ENCODE measurements around the gene ERBB2.
A peak's percentile ranks its signal among the peaks of the same experiment; 100 is the strongest.

The ERBB2 gene

GRCh38 chr17:39676198-39676819 lies 23.6 kb upstream of the ERBB2 start:
- Histone ChIP-seq H3K4me3 (no peak overlapping the region), H3K27ac (peak overlapping the region in 17 of 21 experiments; percentile 44 to 85 (median 77))

- Histone ChIP-seq H3K4me3 (no peak overlapping the region), H3K27ac (peak overlapping the region in 3 of 21 experiments; percentile 21 to 85 (median 57))
Measured at GRCh38 chr17:39677072-39677471, 22.8 kb upstream of the ERBB2 start.

DNA sequence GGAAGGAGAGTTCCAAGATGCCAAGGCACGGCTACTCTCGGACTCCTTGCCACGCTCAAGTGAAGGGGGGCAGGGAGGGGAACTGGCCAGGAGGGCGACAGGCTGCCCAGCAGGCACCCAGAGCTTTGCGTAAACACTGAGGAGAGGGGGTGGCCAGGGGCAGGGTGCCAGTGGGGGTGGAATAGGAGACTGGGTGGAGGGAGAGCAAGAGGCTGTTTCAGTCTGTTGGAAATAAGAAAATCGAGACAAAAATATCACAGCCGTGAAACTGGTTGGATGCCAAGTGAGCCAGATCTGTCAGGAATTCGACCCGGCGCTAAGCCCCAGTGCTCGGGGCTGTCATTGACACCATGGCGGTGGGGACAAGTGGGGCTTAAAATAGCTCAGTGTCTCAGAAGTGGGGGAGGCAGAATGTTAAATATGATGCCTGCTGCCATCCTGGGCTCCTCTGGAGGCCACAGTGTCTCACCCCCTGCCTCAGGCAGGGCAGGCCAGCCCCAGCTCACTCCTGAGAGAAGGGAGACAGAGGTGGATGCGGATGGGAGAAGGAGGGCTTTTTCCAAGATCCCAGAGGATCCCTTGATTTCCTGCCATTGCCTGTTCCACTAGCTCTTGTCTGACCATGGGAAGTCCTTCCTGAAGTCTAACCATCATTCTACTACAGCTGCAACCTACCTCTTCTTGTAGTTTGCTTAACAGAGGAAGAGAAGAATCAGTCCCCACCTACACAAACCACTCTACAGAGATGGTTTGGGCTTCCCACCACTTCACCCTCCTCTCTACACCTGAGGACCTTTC lies 22.1 kb upstream of the ERBB2 start:
- Histone ChIP-seq H3K4me3 (no peak overlapping the region), H3K27ac (peak overlapping the region in 2 of 21 experiments; percentile 38 to 57)

DNA sequence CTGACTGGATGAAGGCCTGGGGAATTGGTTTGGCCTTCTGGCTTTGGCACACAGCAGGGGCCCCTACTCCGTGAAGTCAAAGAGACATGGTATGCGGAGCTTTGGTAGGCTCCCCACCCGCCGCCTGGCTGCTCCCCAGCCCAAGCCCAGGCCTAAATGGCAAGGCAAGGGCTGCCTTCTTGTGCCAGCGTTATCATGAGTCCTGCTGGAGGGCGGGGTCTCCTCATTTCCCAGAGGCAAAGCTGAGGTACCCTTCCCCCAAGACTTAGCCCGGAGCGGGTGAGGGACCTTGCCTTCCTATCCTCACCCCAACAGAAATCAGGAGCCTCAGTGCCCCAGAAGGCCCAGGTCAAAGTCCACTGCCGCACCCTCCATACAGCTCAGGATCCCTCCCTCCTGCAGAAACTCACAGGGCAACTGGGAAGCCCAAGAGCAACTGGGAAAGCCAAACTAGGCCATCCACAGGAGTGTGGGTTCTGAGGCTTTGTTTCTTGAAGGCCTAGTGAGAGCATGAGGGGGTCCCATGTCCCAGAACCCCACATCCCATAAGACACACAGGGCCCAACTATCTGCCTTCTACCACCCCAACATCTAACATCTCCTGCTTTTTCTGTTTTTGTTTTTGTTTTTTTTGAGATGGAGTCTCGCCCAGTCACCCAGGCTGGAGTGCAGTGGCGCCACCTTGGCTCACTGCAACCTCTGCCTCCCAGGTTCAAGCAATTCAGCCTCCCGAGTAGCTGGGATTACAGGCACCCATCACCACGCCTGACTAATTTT lies 21.3 kb upstream of the ERBB2 start:
- H3K4me3 ChIP-seq: no peak overlapping the region
- H3K27ac ChIP-seq: peak overlapping the region in 5 of 21 experiments; percentile 16 to 79 (median 57)

- Histone ChIP-seq H3K4me3 (no peak overlapping the region), H3K27ac (peak overlapping the region in 10 of 21 experiments; percentile 11 to 79 (median 55))
Measured at GRCh38 chr17:39679521-39680192, 20.2 kb upstream of the ERBB2 start.

DNA sequence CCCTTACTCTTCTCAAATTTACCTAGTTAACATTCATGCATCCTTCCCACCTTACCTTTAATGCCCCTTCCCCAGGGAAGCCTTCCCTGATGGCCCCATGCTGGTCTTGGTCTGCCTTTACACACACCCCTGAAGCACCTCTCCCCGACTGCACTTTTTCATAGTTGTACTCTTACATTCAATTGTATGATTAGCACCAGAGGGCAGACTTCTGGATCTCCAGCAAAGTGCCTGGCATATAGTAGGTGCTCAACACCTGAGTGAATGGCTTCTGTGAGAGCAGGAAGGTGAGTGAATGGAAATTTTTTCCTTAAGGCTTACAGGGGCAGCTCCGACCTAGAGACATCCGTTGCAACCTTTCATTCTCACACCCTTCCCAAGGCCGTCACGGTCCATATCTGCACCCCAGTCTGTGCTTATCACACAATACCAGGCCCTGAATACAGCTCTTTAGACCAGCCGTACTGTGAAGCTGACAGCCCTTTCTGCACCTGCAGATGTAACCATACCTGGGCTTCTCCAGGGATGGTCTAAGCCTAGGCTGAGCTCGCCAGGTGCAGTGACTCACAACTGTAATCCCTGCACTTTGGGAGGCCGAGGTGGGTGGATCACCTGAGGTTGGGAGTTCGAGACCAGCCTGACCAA lies 16.4 kb upstream of the ERBB2 start:
- H3K27ac ChIP-seq: no peak overlapping the region
- H3K4me3 ChIP-seq: no peak overlapping the region

- Histone ChIP-seq H3K27ac (no peak overlapping the region), H3K4me3 (no peak overlapping the region)
Measured at GRCh38 chr17:39684369-39685192, 15.3 kb upstream of the ERBB2 start.

- Histone ChIP-seq H3K4me3 (peak overlapping the region; percentile 46 to 68 (median 53)), H3K27ac (peak overlapping the region in 13 of 21 experiments; percentile 73 to 98 (median 88))
Measured at GRCh38 chr17:39687101-39687545, 12.7 kb upstream of the ERBB2 start.

DNA sequence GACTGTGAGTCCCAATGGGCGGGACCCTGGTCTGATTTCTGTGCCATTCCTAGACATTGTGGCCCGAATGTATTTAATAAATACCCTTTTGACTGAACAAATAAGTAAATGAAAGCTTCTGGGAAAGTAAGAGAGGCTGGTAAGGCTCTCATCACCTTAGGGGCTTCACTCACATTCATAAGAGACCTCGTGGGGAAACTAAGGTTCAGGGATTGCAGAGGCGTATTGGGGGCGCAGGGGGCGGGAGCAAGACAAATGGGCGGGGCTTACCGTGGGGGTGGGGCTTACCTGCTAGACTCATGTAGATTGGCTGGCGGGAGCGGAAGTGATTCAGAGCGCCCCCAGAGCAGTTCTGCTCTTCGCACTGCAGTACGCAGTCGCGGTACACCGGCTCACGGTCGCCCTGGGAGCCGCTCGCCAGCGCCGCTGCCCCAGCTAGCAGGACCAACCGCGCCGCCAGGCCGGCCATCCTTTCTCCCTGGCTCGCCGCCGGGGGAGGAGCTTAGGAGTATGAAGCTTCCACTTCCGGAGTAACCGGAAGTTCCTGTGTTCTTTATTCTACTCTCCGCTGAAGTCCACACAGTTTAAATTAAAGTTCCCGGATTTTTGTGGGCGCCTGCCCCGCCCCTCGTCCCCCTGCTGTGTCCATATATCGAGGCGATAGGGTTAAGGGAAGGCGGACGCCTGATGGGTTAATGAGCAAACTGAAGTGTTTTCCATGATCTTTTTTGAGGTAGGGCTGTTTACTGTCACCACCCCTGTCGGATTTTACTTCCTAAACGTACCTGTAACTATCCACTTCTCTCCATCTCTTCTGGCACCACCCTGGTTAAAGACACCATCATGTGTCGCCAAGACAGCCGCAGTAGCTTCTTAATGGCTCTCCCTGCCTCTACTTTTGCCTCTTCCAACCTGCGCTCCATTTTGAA lies 12.1 kb upstream of the ERBB2 start, which contains the start of gene PGAP3:
PGAP3 (minus strand) TSS at position 512 of the 929 bp plus-strand sequence; CDS start at position 469, 43 bp downstream.
- Histone ChIP-seq H3K27ac (peak within 1 kb of the TSS; percentile 17 to 98 (median 88)), H3K4me3 (peak within 1 kb of the TSS; percentile 46 to 68 (median 53))

DNA sequence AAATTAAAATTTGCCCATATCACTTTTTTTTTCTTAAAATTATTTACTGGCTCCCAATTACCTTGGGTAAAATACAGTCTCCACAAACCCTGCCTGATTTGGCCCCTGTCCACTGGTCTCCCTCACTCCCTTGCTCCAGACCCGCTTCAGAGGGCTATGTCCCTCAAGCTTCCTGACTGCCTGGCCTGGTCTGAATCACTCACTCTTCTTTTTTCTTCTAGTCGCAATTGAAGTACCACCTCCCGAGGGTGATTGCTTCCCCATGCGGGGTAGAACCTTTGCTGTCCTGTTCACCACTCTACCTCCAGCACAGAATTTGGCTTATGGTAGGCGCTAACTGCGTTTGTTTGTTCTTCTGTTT lies 11.4 kb upstream of the ERBB2 start:
- H3K4me3 ChIP-seq: peak overlapping the region; percentile 46 to 68 (median 53)
- H3K27ac ChIP-seq: peak overlapping the region; percentile 17 to 98 (median 88)

- Histone ChIP-seq H3K4me3 (peak overlapping the region in 1 of 7 experiments; percentile 65), H3K27ac (no peak overlapping the region)
Measured at GRCh38 chr17:39688945-39689344, 10.9 kb upstream of the ERBB2 start.

- H3K27ac ChIP-seq: no peak overlapping the region
Measured at GRCh38 chr17:39694593-39694992, 5.3 kb upstream of the ERBB2 start.

DNA sequence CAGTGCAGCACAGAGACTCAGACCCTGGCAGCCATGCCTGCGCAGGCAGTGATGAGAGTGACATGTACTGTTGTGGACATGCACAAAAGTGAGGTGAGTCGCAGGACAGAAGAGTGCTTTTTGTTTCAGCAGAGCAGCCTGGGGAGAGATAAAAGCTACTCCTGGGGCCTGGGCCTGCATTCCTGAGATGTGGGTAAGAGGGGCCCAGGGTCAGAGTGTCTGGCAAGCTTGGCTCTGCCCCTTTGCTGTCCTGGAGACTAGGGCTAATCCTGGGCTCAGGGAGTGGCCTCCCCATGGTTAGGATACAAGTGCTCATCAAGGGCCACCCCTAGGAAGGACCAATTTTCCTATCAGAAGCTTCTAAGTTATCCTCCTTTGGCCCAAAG lies 4.8 kb upstream of the ERBB2 start:
- no peak overlapping the region for H3K27ac ChIP-seq
- H3K4me3 ChIP-seq: no peak overlapping the region

More at GRCh38 chr17:39694593-39694992, 5.3 kb upstream of the ERBB2 start:
- H3K4me3 ChIP-seq: no peak overlapping the region

DNA sequence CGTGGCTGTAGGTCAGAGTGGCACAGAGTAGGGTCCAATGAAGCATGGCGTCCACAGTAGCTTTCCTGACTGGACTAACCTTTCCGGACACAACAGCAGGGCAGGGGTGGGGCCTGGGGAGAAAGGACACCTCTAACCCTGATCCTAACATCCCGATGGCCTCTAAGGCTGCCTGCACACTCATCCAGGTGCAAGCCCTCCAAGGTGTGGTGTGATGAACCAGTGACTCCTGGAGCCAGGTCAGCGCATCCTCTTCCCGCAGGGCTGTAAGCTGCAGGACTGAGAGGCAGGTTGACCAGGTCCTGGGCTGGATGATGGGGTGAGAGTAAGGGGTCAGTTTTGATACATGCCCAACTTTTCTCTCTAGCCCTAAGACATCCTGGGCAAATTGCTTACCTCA lies 3.1 kb upstream of the ERBB2 start:
- no peak overlapping the region for H3K4me3 ChIP-seq

DNA sequence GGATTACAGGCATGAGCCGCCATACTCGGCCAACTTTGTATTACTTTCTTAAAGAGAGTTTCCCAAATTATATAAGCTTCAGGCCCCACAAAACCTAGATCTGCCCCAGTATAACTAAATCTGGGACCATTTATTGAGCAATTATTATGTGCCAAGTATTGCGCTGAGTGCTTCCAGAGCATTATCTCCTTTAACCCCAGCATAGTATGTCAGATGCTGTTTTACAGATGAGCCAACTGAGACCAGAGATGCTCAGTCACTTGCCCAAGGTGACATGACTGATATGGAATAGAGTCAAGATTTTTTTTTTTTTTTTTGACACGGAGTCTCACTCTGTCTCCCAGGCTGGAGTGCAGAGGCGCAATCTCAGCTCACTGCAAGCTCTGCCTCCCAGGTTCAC lies 1.9 kb upstream of the ERBB2 start:
- no peak overlapping the region for H3K4me3 ChIP-seq
- H3K27ac ChIP-seq: no peak overlapping the region

More for the DNA sequence above, 3.1 kb upstream of the ERBB2 start:
- no peak overlapping the region for H3K27ac ChIP-seq

- Histone ChIP-seq H3K4me3 (peak overlapping the region; percentile 55 to 90 (median 78)), H3K27ac (peak overlapping the region in 18 of 21 experiments; percentile 33 to 95 (median 89))
Measured at GRCh38 chr17:39699157-39699817, 577 bp upstream of the ERBB2 start.
